NCI-H1105 treated with DMSO at 0.1 percent for 48 hours (cell line): ENCODE results near the gene CPNE4.
"Not testable (repeated sequence)": the region's sequence is repeated elsewhere in the genome, so short reads cannot be mapped to it uniquely, and the experiment has no call there.

Experiments used
- DNase-seq: peaks from one replicate; lab custom pipeline; 2025; lab: John Stamatoyannopoulos, UW

CPNE4 gene

DNA sequence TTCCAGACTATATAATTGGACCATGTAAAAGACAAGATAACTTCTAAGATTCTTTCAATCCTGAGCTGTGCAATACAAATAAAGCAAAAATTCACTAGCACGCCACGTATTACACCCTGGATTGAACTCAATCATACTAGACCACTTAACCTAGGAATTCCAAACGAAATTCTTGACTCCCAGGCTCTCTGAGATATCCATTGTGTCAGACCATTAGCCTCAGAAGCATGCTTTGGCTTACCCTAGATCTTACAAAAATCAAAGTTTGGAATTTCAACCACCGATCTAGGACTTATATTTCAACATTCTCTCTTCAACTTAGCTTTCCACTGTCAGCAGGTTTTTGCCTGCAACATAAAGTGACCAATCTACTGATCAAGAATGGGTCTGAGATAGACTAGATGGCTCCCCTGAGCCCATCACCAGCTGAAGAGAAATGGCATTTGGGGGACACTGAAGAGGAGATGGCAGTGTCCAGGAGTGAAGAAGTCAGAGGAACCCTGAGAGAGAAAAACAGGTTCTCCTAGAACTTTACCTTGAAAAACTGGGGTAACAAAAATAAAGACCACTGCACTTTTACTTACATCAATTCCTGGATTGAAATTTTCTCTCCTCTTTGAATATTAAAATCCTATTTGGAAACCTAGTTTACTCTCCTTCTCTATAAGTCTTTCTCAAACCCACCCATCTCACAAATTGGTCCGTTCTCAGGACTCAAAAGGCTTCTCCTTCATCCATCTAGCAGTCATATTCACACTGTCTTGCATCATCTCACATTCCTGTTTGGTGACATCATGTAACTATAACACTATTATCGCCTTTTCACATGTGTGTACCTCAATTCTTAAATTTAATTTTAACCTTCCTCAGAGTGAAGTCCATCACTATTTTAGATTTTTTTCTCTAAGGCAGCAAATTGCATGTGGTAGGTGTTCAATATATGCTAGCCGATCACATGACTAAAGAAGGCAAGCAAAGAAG is 18.5 kb downstream of the CPNE4 start:
- DNase-seq, result no peak

DNA sequence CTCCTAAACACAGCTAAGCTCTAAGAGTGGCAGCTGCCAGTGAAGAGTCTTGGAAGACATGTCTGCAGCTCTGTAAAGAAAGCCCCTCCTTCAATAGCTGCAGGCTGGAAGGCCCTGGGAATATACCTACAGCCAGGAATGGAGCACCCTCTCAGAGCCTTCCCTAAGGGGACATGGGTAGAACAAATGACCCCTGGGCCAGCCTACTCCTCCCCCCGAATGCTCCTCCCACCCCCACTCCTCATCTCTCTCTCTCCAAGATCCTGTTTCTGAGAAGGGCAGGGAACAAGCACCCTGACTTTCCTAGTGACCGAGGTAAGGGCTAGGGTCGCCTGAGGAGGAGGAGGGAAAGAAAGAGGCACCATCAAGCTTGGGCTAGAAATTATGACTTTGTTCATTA is 20.7 kb downstream of the CPNE4 start:
- no peak for DNase-seq

DNA sequence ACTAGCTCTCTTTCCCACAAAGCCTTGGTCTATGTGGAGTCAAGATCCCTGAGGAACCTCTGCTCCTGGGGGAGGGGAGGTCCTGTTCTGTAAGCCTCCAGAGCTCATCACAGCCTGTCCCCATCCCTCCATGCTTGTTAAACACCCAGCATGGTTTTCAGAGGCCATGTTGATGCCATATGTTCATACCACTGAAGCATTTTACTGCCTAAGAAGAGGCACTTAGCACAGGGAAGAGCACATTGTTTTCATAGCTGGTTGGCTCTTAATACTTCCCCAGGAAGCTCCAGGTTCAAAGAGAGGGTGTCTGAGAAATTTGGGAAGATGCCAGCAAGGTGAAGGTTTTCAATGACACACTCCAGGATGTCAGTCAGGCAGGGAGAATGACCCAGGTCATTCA is 25.6 kb downstream of the CPNE4 start:
- peak; percentile 89 for DNase-seq

GRCh38 chr3:132008837-132009236 is 26.0 kb downstream of the CPNE4 start:
- DNase-seq, result no peak

DNA sequence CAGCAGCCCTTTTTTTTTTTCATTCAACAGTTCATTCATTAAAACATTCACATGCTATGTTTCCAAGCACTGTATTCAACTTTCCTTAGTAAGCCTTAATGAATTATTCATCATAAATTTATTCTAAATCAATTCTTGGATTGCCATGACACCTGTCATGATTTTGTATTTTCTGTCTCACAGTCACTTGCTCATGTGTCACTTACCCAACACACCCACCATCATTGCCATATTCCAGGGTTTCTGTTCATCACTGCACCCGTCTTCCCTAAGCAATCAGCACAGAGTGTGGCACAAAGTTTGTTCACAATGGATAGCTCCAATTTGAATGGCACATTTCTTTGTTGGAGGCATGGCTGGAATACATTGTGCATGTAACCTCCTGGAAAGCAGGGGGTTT is 27.2 kb downstream of the CPNE4 start:
- no peak for DNase-seq

DNA sequence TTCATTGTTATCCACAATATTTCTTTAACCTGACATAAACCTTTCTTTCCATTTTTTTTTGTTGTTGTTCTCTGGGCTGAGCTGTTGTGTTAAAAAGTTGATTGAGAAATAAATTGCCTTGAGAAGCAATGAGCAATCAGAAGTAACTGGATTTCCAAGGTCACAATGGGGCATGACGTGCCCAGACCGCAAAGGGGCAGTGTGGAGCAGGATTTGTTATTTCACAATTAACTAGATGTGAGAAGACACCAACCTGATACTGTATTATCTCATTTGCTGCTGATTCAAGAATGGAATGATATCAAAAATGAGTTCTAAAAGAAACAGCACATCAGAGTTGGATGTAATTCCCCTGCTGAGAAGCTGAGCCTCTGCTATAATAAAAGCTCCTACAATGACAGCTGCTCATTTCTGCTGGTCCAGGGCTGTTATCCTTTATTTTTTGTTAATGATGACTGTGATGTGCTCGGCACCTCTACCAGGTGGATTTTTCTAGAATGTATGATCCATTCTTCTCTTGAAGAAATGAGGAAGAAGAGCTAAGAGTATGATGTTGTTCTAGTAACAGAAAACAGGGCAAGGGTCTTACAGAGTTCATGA is 28.1 kb downstream of the CPNE4 start:
- no peak for DNase-seq

DNA sequence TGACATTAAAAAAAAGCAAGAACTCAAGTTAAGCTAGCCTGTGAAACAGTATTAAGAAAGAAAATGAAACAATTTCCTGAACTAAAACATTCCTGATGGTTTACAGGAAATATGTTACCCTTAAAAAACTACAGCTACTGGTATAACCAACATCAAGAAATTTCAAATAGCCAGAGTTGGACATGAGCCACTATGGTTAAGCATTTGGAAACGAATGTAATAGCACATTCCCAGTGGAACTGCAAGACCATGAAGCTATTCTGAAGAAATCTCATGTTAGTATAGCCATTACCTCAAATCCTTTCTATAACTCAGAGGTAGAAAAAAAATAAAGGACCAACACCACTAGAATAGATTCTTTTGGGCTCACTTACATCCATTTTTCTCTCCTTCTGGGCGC is 30.2 kb downstream of the CPNE4 start:
- no peak for DNase-seq

- no peak for DNase-seq
Observed at GRCh38 chr3:132003685-132004084, 31.1 kb downstream of the CPNE4 start.

GRCh38 chr3:132001999-132002398 is 32.8 kb downstream of the CPNE4 start:
- no peak for DNase-seq

- DNase-seq, result no peak
Observed at GRCh38 chr3:132001036-132001435, 33.8 kb downstream of the CPNE4 start.

GRCh38 chr3:131998027-131998426 is 36.8 kb downstream of the CPNE4 start:
- DNase-seq, result no peak

DNA sequence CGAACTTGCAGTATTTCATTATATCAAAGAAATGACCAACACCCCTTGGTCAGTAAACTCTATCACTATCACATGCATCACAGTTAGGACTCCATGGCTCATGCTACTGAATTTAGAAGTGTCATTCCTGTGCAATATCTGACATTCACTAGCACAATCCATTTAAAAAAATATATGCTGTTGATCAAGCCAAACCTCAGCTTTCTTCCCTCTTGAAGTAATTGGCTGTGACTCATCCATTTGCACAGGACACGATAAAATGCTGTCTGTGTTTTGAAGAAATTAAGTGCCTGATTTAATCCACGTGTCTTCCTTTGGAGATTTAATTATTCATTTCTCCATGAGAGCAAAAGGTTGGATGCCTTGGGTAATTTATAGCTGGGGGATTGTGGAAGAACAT is 38.9 kb downstream of the CPNE4 start:
- no peak for DNase-seq

- no peak for DNase-seq
Observed at GRCh38 chr3:131989318-131989717, 45.5 kb downstream of the CPNE4 start.

GRCh38 chr3:131988209-131988608 is 46.6 kb downstream of the CPNE4 start:
- DNase-seq, result no peak

DNA sequence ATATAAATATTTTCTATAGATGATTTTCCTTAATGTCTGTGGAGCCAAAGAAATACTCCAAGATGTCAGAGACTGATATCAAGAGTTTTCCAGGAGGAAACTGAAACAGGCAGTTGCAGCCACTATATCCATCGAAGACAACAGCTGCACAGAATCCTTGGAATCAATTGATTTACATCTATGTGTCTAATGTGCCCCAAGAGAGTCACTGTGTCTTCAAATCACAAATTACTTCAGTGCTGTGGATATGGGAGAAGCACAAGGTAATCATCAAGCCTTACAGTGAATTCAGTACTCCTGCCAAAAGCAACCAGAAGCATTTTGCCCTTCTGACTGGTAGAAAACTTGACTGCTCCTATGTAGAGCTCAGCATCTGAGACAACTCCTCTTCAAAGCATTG is 51.1 kb downstream of the CPNE4 start:
- DNase-seq, result peak; percentile 13

DNA sequence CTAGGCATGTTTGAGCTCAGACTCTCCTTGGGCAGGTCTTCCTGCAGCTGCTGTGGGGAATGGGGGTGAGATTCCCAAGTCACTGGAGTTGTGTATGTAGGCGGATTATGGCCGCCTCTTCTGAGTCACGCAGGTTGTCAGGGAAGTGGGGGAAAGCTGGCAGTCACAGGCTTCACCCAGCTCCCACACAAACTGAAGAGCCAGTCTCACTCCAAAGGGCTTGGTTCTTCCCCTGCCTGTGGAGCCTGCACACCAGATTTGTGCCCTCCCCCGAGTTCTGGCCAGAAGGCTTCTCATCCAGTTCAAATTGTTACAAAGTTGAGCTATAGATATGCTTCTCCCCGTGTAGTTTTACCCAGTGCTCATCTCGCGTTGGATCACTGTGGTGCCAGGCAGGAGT is 53.5 kb downstream of the CPNE4 start:
- DNase-seq, result no peak

DNA sequence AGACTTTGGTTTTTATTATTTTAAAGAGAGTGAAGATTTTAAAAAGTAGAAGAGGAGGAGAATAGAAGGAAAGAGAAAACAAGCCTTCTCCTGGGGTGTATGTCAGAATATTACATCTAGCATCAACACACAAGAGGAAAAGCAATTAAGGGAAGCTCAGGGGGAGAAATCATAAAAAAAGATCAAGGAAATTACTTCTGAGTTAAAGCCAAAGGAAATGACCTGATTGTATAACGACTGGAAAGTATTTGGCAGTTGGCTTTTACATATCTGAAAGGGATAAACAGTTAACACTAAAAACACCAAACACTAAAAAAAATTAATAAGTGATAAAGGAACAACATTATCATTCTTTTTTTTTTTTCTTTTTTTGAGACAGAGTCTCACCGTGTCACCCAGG is 58.4 kb downstream of the CPNE4 start:
- DNase-seq, result no peak

GRCh38 chr3:131975047-131975446 is 59.8 kb downstream of the CPNE4 start:
- no peak for DNase-seq

GRCh38 chr3:131973731-131974130 is 61.1 kb downstream of the CPNE4 start:
- no peak for DNase-seq

DNA sequence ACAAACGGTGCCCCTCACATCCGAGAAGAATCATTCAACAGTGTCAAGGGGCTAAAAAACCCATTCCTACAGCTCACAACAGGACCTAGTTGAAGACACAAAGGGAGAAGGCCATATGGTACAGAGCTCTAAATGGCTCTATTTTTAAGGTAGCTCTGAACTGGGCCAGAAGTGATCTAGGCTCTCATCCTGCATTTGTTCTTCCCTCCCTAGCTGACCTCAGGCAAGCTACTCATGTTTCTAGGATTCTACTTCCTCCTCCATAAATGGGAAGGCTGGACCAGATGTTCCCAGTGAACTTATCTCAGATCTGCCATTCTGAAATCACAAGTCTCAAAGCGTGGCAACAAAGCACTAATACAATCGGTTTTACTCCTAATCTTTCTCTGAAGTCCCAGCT is 62.3 kb downstream of the CPNE4 start:
- DNase-seq, result no peak

GRCh38 chr3:131972091-131972490 is 62.7 kb downstream of the CPNE4 start:
- no peak for DNase-seq

- not testable (repeated sequence) for DNase-seq
Observed at GRCh38 chr3:131963442-131963841, 71.4 kb downstream of the CPNE4 start.

GRCh38 chr3:131962982-131963381 is 71.8 kb downstream of the CPNE4 start:
- no peak for DNase-seq

GRCh38 chr3:131960324-131960723 is 74.5 kb downstream of the CPNE4 start:
- DNase-seq, result no peak
